GM12875 (cell line): ENCODE data around the gene GADD45B.
"Not testable (repeated sequence)": the region's sequence is repeated elsewhere in the genome, so short reads cannot be mapped to it uniquely, and the experiment has no call there.

Experiments used
- H3K4me3 ChIP-seq: one replicate; pipeline ENCODE4 v1.5.1; 2011; ENCODE audit warnings: low read depth, low read length, control low read depth
- CTCF ChIP-seq: IDR thresholded peaks from 2 replicates; pipeline ENCODE4 v1.5.1; 2011; ENCODE audit warnings: low read depth, mild to moderate bottlenecking, control low read depth, inconsistent platforms, low read length, moderate library complexity, borderline replicate concordance; ENCODE audit not compliant: insufficient read depth

The GADD45B gene

GRCh38 chr19:2495651-2496316 is 19.9 kb downstream of the GADD45B start:
- no peak overlapping the region for H3K4me3 ChIP-seq
- no peak for TF ChIP-seq CTCF

GRCh38 chr19:2497186-2497585 is 21.3 kb downstream of the GADD45B start:
- TF ChIP-seq CTCF: no peak
- H3K4me3 ChIP-seq: no peak overlapping the region

GRCh38 chr19:2500156-2500555 is 24.2 kb downstream of the GADD45B start:
- H3K4me3 ChIP-seq: no peak overlapping the region
- TF ChIP-seq CTCF: no peak

GRCh38 chr19:2500841-2501261 is 24.9 kb downstream of the GADD45B start:
- no peak overlapping the region for H3K4me3 ChIP-seq
- no peak for TF ChIP-seq CTCF

GRCh38 chr19:2503521-2504109 is 27.7 kb downstream of the GADD45B start:
- H3K4me3 ChIP-seq: no peak overlapping the region
- TF ChIP-seq CTCF: no peak

GRCh38 chr19:2506656-2507055 is 30.7 kb downstream of the GADD45B start:
- H3K4me3 ChIP-seq: not testable (repeated sequence)

GRCh38 chr19:2507109-2507508 is 31.2 kb downstream of the GADD45B start:
- H3K4me3 ChIP-seq: no peak overlapping the region
- TF ChIP-seq CTCF: no peak
